AG08395 (cell line): Measurements from ENCODE around the gene MAPK11.

ENCODE experiments used
- DNase-seq: peaks from one replicate; pipeline ENCODE4 v3.0.0; 2012; ENCODE audit warnings: mixed read lengths, low spot score

MAPK11 gene

GRCh38 chr22:50307890-50308596 is 37.9 kb upstream of the MAPK11 start:
- no peak for DNase-seq

- peak; percentile 74 for DNase-seq
Measured at GRCh38 chr22:50306753-50307749, 36.9 kb upstream of the MAPK11 start, which contains the start of gene PLXNB2. Gene PLXNB2, minus strand, starts transcription at chr22:50307646. Its CDS starts 17,062 bp downstream, at chr22:50290584.

GRCh38 chr22:50305923-50306566 is 35.9 kb upstream of the MAPK11 start:
- DNase-seq, result peak; percentile 97

GRCh38 chr22:50305393-50305922 is 35.3 kb upstream of the MAPK11 start:
- DNase-seq, result no peak

- no peak for DNase-seq
Measured at GRCh38 chr22:50304528-50305392, 34.6 kb upstream of the MAPK11 start.

- DNase-seq, result no peak
Measured at GRCh38 chr22:50303848-50304527, 33.8 kb upstream of the MAPK11 start.

GRCh38 chr22:50303515-50303847 is 33.3 kb upstream of the MAPK11 start:
- no peak for DNase-seq

GRCh38 chr22:50302564-50302963 is 32.4 kb upstream of the MAPK11 start:
- DNase-seq, result no peak

GRCh38 chr22:50302041-50302541 is 31.9 kb upstream of the MAPK11 start:
- no peak for DNase-seq

- DNase-seq, result no peak
Measured at GRCh38 chr22:50301581-50301991, 31.4 kb upstream of the MAPK11 start.

- no peak for DNase-seq
Measured at GRCh38 chr22:50300620-50301257, 30.6 kb upstream of the MAPK11 start.

- DNase-seq, result no peak
Measured at GRCh38 chr22:50299785-50300619, 29.8 kb upstream of the MAPK11 start.

GRCh38 chr22:50298937-50299784 is 29.0 kb upstream of the MAPK11 start:
- DNase-seq, result peak; percentile 57

- no peak for DNase-seq
Measured at GRCh38 chr22:50298266-50298637, 28.1 kb upstream of the MAPK11 start.

- no peak for DNase-seq
Measured at GRCh38 chr22:50297510-50298265, 27.5 kb upstream of the MAPK11 start.

- no peak for DNase-seq
Measured at GRCh38 chr22:50296658-50297490, 26.7 kb upstream of the MAPK11 start.

GRCh38 chr22:50294319-50294656 is 24.1 kb upstream of the MAPK11 start:
- DNase-seq, result no peak
